ENCODE data around the gene WWOX.

The WWOX gene

GRCh38 chr16:79162977-79163376, 1063.5 kb downstream of the WWOX start:
- TF ChIP-seq TAF1 (IDR thresholded peaks at IDR 0.05; ENCODE audit: borderline replicate concordance, insufficient read depth, low read length) = no peak
- no peak for TF ChIP-seq POLR2AphosphoS5 (IDR thresholded peaks at IDR 0.05; ENCODE audit: low read depth, low read length)
- no peak for TF ChIP-seq SIN3A (IDR thresholded peaks at IDR 0.05; ENCODE audit: borderline replicate concordance, insufficient read depth, low read length)
- no peak for TF ChIP-seq FOXP2 (optimal IDR thresholded peaks at IDR 0.05; ENCODE audit: borderline replicate concordance, extremely low read depth, extremely low read length, insufficient read depth)
- TF ChIP-seq, protein P1, sequence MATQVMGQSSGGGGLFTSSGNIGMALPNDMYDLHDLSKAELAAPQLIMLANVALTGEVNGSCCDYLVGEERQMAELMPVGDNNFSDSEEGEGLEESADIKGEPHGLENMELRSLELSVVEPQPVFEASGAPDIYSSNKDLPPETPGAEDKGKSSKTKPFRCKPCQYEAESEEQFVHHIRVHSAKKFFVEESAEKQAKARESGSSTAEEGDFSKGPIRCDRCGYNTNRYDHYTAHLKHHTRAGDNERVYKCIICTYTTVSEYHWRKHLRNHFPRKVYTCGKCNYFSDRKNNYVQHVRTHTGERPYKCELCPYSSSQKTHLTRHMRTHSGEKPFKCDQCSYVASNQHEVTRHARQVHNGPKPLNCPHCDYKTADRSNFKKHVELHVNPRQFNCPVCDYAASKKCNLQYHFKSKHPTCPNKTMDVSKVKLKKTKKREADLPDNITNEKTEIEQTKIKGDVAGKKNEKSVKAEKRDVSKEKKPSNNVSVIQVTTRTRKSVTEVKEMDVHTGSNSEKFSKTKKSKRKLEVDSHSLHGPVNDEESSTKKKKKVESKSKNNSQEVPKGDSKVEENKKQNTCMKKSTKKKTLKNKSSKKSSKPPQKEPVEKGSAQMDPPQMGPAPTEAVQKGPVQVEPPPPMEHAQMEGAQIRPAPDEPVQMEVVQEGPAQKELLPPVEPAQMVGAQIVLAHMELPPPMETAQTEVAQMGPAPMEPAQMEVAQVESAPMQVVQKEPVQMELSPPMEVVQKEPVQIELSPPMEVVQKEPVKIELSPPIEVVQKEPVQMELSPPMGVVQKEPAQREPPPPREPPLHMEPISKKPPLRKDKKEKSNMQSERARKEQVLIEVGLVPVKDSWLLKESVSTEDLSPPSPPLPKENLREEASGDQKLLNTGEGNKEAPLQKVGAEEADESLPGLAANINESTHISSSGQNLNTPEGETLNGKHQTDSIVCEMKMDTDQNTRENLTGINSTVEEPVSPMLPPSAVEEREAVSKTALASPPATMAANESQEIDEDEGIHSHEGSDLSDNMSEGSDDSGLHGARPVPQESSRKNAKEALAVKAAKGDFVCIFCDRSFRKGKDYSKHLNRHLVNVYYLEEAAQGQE (IDR thresholded peaks at IDR 0.05; ENCODE audit: insufficient read depth in 1 of 2, low read depth in 2 of 2, low read length in 2 of 2) = no peak

- TF ChIP-seq FOXP2 (optimal IDR thresholded peaks at IDR 0.05; ENCODE audit: borderline replicate concordance, extremely low read depth, extremely low read length, insufficient read depth) (no peak), POLR2AphosphoS5 (IDR thresholded peaks at IDR 0.05; ENCODE audit: low read depth, low read length) (no peak)
- TF ChIP-seq, protein P1 (IDR thresholded peaks at IDR 0.05; ENCODE audit: insufficient read depth in 1 of 2, low read depth in 2 of 2, low read length in 2 of 2) = no peak
Observed at GRCh38 chr16:79163691-79164387, 1064.4 kb downstream of the WWOX start.

- TF ChIP-seq POLR2AphosphoS5 (IDR thresholded peaks at IDR 0.05; ENCODE audit: low read depth, low read length) (no peak), SIN3A (IDR thresholded peaks at IDR 0.05; ENCODE audit: borderline replicate concordance, insufficient read depth, low read length) (no peak), TAF1 (IDR thresholded peaks at IDR 0.05; ENCODE audit: borderline replicate concordance, insufficient read depth, low read length) (no peak), FOXP2 (optimal IDR thresholded peaks at IDR 0.05; ENCODE audit: borderline replicate concordance, extremely low read depth, extremely low read length, insufficient read depth) (no peak)
- TF ChIP-seq, protein P1 (IDR thresholded peaks at IDR 0.05; ENCODE audit: insufficient read depth in 1 of 2, low read depth in 2 of 2, low read length in 2 of 2) = no peak
Observed at GRCh38 chr16:79164388-79164995, 1065.0 kb downstream of the WWOX start.

GRCh38 chr16:79165079-79165478, 1065.6 kb downstream of the WWOX start:
- no peak for TF ChIP-seq TAF1 (IDR thresholded peaks at IDR 0.05; ENCODE audit: borderline replicate concordance, insufficient read depth, low read length)
- TF ChIP-seq POLR2AphosphoS5 (IDR thresholded peaks at IDR 0.05; ENCODE audit: low read depth, low read length) = no peak
- TF ChIP-seq, protein P1 (IDR thresholded peaks at IDR 0.05; ENCODE audit: insufficient read depth in 1 of 2, low read depth in 2 of 2, low read length in 2 of 2) = no peak
- TF ChIP-seq FOXP2 (optimal IDR thresholded peaks at IDR 0.05; ENCODE audit: borderline replicate concordance, extremely low read depth, extremely low read length, insufficient read depth) = no peak
- no peak for TF ChIP-seq SIN3A (IDR thresholded peaks at IDR 0.05; ENCODE audit: borderline replicate concordance, insufficient read depth, low read length)
